Mucosa of stomach (tissue), 1 donor: Measurements from ENCODE around the gene FHOD3.
A peak's percentile ranks its signal among the peaks of the same experiment; 100 is the strongest.

ENCODE experiments used
- H3K27me3 ChIP-seq: one replicate; pipeline ENCODE4 v1.7.0; 2013; ENCODE audit warnings: mild to moderate bottlenecking, low read length; ENCODE audit not compliant: control insufficient read depth, insufficient read depth
- H3K36me3 ChIP-seq: one replicate; pipeline ENCODE4 v1.7.0; 2013; ENCODE audit warnings: low read length; ENCODE audit not compliant: control insufficient read depth, insufficient read depth
- H3K4me1 ChIP-seq: one replicate; pipeline ENCODE4 v1.7.0; 2013; ENCODE audit warnings: mild to moderate bottlenecking, low read length; ENCODE audit not compliant: control insufficient read depth, insufficient read depth
- H3K4me3 ChIP-seq: one replicate; pipeline ENCODE4 v1.7.0; 2013; ENCODE audit warnings: low read length
- H3K9ac ChIP-seq: one replicate; pipeline ENCODE4 v1.7.0; 2013; ENCODE audit warnings: mild to moderate bottlenecking, low read length, moderate library complexity
- H3K9me3 ChIP-seq: one replicate; pipeline ENCODE4 v1.7.0; 2013; ENCODE audit warnings: mild to moderate bottlenecking, low read length, moderate library complexity; ENCODE audit not compliant: control insufficient read depth
- donor health status: Pancreatic carcinoma.

Gene FHOD3

GRCh38 chr18:36298126-36298741 lies 721 bp downstream of the FHOD3 start:
- Histone ChIP-seq H3K27me3 (peaks cover 57% of the 10 kb centered on the region), H3K36me3 (no peaks in the 10 kb centered on the region), H3K4me3 (no peak overlapping the region), H3K9ac (peak overlapping the region; percentile 39), H3K9me3 (no peaks in the 10 kb centered on the region), H3K4me1 (peaks cover 7% of the 10 kb centered on the region)

GRCh38 chr18:36299015-36299414 lies 1.5 kb downstream of the FHOD3 start:
- peaks cover 7% of the 10 kb centered on the region for H3K4me1 ChIP-seq
- H3K36me3 ChIP-seq: no peaks in the 10 kb centered on the region
- no peaks in the 10 kb centered on the region for H3K9me3 ChIP-seq
- no peak overlapping the region for H3K4me3 ChIP-seq
- H3K27me3 ChIP-seq: peaks cover 57% of the 10 kb centered on the region
- no peak overlapping the region for H3K9ac ChIP-seq

GRCh38 chr18:36300211-36300610 lies 2.7 kb downstream of the FHOD3 start:
- H3K9me3 ChIP-seq: no peaks in the 10 kb centered on the region
- H3K36me3 ChIP-seq: no peaks in the 10 kb centered on the region
- H3K4me3 ChIP-seq: no peak overlapping the region
- peaks cover 48% of the 10 kb centered on the region for H3K27me3 ChIP-seq
- H3K9ac ChIP-seq: no peak overlapping the region
- peaks cover 7% of the 10 kb centered on the region for H3K4me1 ChIP-seq

GRCh38 chr18:36301884-36302283 lies 4.4 kb downstream of the FHOD3 start:
- no peaks in the 10 kb centered on the region for H3K36me3 ChIP-seq
- H3K9me3 ChIP-seq: no peaks in the 10 kb centered on the region
- H3K4me3 ChIP-seq: no peak overlapping the region
- H3K4me1 ChIP-seq: peaks cover under 1% of the 10 kb centered on the region
- H3K27me3 ChIP-seq: peaks cover 32% of the 10 kb centered on the region
- no peak overlapping the region for H3K9ac ChIP-seq

GRCh38 chr18:36302676-36303075 lies 5.2 kb downstream of the FHOD3 start:
- no peak overlapping the region for H3K9ac ChIP-seq
- H3K9me3 ChIP-seq: no peaks in the 10 kb centered on the region
- no peaks in the 10 kb centered on the region for H3K4me1 ChIP-seq
- no peaks in the 10 kb centered on the region for H3K36me3 ChIP-seq
- peaks cover 29% of the 10 kb centered on the region for H3K27me3 ChIP-seq
- no peak overlapping the region for H3K4me3 ChIP-seq

GRCh38 chr18:36303211-36303844 lies 5.8 kb downstream of the FHOD3 start:
- Histone ChIP-seq H3K9ac (no peak overlapping the region), H3K27me3 (peaks cover 24% of the 10 kb centered on the region), H3K4me3 (no peak overlapping the region), H3K36me3 (no peaks in the 10 kb centered on the region), H3K4me1 (no peaks in the 10 kb centered on the region), H3K9me3 (no peaks in the 10 kb centered on the region)

GRCh38 chr18:36304723-36305122 lies 7.2 kb downstream of the FHOD3 start:
- Histone ChIP-seq H3K36me3 (no peaks in the 10 kb centered on the region), H3K9ac (no peak overlapping the region), H3K4me3 (no peak overlapping the region), H3K4me1 (no peaks in the 10 kb centered on the region), H3K9me3 (no peaks in the 10 kb centered on the region), H3K27me3 (peaks cover 10% of the 10 kb centered on the region)

- H3K27me3 ChIP-seq: peaks cover 5% of the 10 kb centered on the region
- H3K9me3 ChIP-seq: no peaks in the 10 kb centered on the region
- H3K4me1 ChIP-seq: no peaks in the 10 kb centered on the region
- H3K9ac ChIP-seq: no peak overlapping the region
- no peak overlapping the region for H3K4me3 ChIP-seq
- no peaks in the 10 kb centered on the region for H3K36me3 ChIP-seq
These were observed 7.9 kb downstream of the FHOD3 start for GRCh38 chr18:36305375-36305774.

GRCh38 chr18:36307513-36307912 lies 10.0 kb downstream of the FHOD3 start:
- Histone ChIP-seq H3K4me1 (no peaks in the 10 kb centered on the region), H3K27me3 (no peaks in the 10 kb centered on the region), H3K4me3 (no peak overlapping the region), H3K9ac (no peak overlapping the region), H3K9me3 (no peaks in the 10 kb centered on the region), H3K36me3 (no peaks in the 10 kb centered on the region)

- Histone ChIP-seq H3K4me1 (no peaks in the 10 kb centered on the region), H3K36me3 (no peaks in the 10 kb centered on the region), H3K9ac (no peak overlapping the region), H3K27me3 (no peaks in the 10 kb centered on the region), H3K4me3 (no peak overlapping the region), H3K9me3 (no peaks in the 10 kb centered on the region)
These were observed 11.4 kb downstream of the FHOD3 start for GRCh38 chr18:36308711-36309435.

GRCh38 chr18:36309436-36310391 lies 12.2 kb downstream of the FHOD3 start:
- H3K9ac ChIP-seq: no peak overlapping the region
- H3K9me3 ChIP-seq: no peaks in the 10 kb centered on the region
- no peaks in the 10 kb centered on the region for H3K27me3 ChIP-seq
- H3K4me3 ChIP-seq: no peak overlapping the region
- H3K4me1 ChIP-seq: no peaks in the 10 kb centered on the region
- no peaks in the 10 kb centered on the region for H3K36me3 ChIP-seq
